Esophagus (tissue), 2 donors: ENCODE data around the gene CCDC50. TPM values are rescaled to one million over a fixed set of nuclear protein-coding genes. Genes with fewer than 3 reads are reported as not detected.
A peak's percentile ranks its signal among the peaks of the same experiment; 100 is the strongest.

Source experiments
- H3K27ac ChIP-seq, 2 donors: one replicate each; pipeline ENCODE4 v1.5.1; 2013; ENCODE audit warnings: low read depth in 2 of 2, mild to moderate bottlenecking in 2 of 2, inconsistent platforms in 1 of 2, low read length in 1 of 2, moderate library complexity in 1 of 2
- H3K27me3 ChIP-seq, 2 donors: one replicate each; pipeline ENCODE4 v1.6.1; 2013; ENCODE audit warnings: low read length in 2 of 2, control low read depth in 1 of 2, mild to moderate bottlenecking in 1 of 2; ENCODE audit not compliant: insufficient read depth in 2 of 2, control insufficient read depth in 1 of 2
- H3K36me3 ChIP-seq, 2 donors: one replicate each; pipeline ENCODE4 v1.6.1; 2013; ENCODE audit warnings: low read length in 1 of 2; ENCODE audit not compliant: control insufficient read depth in 2 of 2, insufficient read depth in 2 of 2
- H3K4me1 ChIP-seq, 2 donors: one replicate each; pipeline ENCODE4 v1.6.1; 2013; ENCODE audit warnings: low read length in 1 of 2; ENCODE audit not compliant: control insufficient read depth in 2 of 2, insufficient read depth in 2 of 2
- H3K4me3 ChIP-seq, 2 donors: one replicate each; pipeline ENCODE4 v1.5.1; 2013; ENCODE audit warnings: low read length in 2 of 2, mild to moderate bottlenecking in 2 of 2, low read depth in 1 of 2, moderate library complexity in 1 of 2
- H3K9me3 ChIP-seq, 2 donors: one replicate each; pipeline ENCODE4 v1.6.1; 2013; ENCODE audit warnings: mild to moderate bottlenecking in 2 of 2, low read depth in 1 of 2, low read length in 1 of 2, moderate library complexity in 1 of 2; ENCODE audit not compliant: control insufficient read depth in 2 of 2, insufficient read depth in 1 of 2
- WGBS, 2 donors: extraction: QIAGEN DNeasy Blood & Tissue Kit; methylation state at CpG; one replicate each; pipeline ENCODE4 v1.1.7; 2013; 5-methylcytosine and 5-hydroxymethylcytosine counted together
- polyA plus RNA-seq, 2 donors: library from polyadenylated mRNA; stranded (reverse); fragments of 200-250 nt; gene quantifications; one replicate each; pipeline ENCODE4 v1.2.3, GENCODE V29; 2013
- donor health status: healthy with polysubstance abuse.
- donor health status: Bipolar disorder and iron deficiency.

Gene CCDC50
- polyA plus RNA-seq, 2 donors = 12.8 to 14.9 TPM

DNA sequence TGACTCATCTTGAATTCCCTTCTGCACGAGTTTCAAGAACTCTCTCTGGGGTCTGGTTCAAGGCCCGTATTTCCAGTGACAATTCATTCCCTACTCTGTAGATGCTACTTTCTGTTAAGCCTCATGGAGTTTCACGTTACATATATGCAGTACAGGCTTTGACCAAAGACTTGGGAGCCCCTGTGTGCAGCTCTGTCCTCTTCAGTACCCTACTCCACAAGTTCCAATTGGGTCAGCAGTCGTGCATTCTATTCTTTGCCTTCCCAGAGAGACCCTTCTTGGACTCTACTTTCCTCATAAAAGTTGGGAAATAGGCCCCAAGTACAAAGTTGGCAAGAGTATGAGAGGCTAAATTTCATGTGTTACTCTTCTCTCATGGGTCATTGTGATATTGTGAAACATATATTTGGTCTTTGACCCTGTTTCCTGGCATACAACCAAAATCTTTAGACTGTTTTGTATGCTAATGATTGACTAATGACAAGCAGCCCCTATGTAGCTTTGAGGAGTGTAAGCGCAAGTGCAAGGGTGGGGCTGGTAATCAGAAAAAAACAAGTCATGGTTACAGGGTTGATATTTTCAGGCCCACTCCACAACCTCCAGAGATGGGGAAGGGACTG is 15.0 kb upstream of the CCDC50 start:
- no peak overlapping the region for H3K27ac ChIP-seq
- WGBS, 2 donors = 86 to 91% methylated on average over 5 of the region's 5 CpGs
- no peak overlapping the region for H3K4me3 ChIP-seq
- no peaks in the 10 kb centered on the region for H3K9me3 ChIP-seq
- no peaks in the 10 kb centered on the region for H3K4me1 ChIP-seq
- H3K27me3 ChIP-seq = no peaks in the 10 kb centered on the region
- no peaks in the 10 kb centered on the region for H3K36me3 ChIP-seq

DNA sequence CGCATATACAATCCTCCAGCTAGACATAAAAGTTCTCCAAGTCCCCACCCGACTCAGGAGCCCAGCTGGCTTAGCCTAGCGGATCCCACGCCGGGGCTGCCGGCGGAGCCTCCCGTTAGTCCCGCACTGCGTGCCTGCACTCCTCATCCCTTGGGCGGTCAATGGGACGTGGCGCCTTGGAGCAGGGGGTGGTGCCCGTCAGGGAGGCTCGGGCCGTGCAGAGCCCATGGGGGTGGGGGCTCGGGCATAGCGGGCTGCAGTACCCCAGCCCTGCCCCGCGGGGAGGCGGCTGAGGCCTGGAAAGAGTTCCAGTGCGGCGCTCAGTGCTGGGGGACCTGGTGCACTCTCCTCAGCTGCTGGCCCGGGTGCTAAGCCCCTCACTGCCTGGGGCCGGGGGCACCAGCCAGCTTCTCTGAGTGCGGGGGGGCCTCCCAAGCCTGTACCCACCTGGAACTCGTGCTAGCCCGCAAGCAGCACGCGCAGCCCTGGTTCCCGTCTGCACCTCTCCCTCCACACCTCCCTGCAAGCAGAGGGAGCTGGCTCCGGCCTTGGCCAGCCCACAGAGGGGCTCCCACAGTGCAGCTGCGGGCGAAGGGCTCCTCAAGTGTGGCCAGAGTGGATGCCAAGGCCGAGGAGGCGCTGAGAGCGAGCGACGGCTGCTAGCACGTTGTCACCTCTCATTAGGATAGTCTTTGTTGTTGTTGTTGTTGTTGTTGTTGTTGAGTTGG is 12.2 kb upstream of the CCDC50 start:
- 95 to 96% methylated on average over 40 of the region's 40 CpGs for WGBS, 2 donors

DNA sequence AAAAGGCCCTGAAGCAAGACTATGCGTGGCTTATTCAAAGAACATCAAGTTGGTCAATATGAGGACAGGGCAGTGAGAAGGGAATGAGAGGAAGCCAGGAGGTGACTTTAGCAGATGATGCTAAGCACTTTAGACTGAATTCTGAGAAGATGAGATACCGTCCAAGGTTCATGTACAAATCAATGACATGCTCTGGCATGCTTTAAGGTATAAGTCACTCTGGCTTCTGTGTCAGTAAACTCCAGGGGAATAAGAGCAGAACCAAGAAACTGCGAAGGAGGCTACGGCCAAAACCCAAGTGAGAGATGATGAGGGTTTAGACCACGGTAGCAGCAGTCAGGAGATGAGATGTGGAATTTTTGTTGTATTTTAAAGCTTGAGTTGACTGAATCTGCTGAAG is 8.9 kb upstream of the CCDC50 start:
- H3K36me3 ChIP-seq = no peaks in the 10 kb centered on the region
- no peaks in the 10 kb centered on the region for H3K9me3 ChIP-seq
- 56 to 68% methylated on average over 5 of the region's 5 CpGs for WGBS, 2 donors
- H3K4me3 ChIP-seq = no peak overlapping the region
- no peaks in the 10 kb centered on the region for H3K4me1 ChIP-seq
- H3K27ac ChIP-seq = no peak overlapping the region
- H3K27me3 ChIP-seq = no peaks in the 10 kb centered on the region

More for the DNA sequence above, 12.2 kb upstream of the CCDC50 start:
- no peaks in the 10 kb centered on the region for H3K4me1 ChIP-seq
- no peaks in the 10 kb centered on the region for H3K36me3 ChIP-seq
- no peaks in the 10 kb centered on the region for H3K9me3 ChIP-seq
- no peak overlapping the region for H3K4me3 ChIP-seq
- H3K27ac ChIP-seq = no peak overlapping the region
- H3K27me3 ChIP-seq = no peaks in the 10 kb centered on the region

DNA sequence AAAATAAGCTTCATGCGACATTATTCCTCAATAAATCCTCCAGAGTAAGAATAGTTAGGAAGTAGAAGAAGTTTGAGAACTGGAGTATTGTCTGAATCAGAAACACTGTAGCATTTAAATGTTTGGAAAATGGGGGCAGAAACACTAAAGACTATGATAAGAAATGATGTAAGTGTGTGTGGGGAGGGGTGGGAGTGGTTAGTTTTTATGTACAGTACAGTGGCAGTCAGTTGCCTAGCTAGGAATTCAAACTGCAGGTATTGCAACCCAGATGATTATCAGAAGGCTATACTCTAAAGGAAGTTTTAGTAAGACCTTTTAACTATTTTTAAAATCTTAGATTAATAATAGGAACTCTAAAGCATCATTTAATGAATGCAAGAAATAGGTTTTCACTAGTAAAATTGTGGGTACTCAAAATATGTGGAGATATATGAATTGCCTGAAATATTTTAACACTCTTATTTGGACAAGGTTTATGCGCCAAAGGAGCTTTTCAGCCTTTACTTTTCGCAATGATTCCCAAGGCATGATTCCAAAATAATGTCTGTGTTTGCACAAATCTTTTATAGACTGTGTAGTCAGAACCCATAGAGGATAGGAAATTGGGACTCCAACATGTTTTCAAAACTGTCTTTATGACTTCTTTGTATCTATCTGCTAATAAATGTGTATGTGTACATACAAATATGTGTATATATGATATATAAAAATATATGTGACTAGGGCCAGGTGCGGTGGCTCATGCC is 8.0 kb upstream of the CCDC50 start:
- 90 to 91% methylated on average over 4 of the region's 4 CpGs for WGBS, 2 donors
- H3K27ac ChIP-seq = no peak overlapping the region
- no peaks in the 10 kb centered on the region for H3K36me3 ChIP-seq
- no peaks in the 10 kb centered on the region for H3K4me1 ChIP-seq
- H3K4me3 ChIP-seq = no peak overlapping the region
- H3K27me3 ChIP-seq = no peaks in the 10 kb centered on the region
- H3K9me3 ChIP-seq = no peaks in the 10 kb centered on the region

DNA sequence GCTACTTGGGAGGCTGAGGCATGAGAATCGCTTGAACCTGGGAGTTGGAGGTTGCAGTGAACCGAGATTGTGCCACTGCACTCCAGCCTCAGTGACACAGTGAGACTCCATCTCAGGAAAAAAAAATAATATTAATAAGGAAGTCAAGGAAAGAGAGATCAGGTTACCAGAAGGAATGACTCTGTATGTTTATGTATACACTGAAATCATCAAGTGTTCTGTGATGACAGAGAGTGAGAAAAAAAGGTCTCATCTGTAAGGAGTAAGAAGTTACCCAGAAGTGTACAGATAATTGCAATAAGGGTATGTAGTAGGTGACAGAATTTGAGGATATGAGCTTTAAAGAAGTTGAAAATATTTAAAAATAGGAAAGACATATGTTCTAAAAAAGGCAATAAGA is 4.3 kb upstream of the CCDC50 start:
- H3K27me3 ChIP-seq = no peaks in the 10 kb centered on the region
- H3K36me3 ChIP-seq = no peaks in the 10 kb centered on the region
- H3K27ac ChIP-seq = no peak overlapping the region
- H3K4me1 ChIP-seq = no peaks in the 10 kb centered on the region
- H3K9me3 ChIP-seq = no peaks in the 10 kb centered on the region
- no peak overlapping the region for H3K4me3 ChIP-seq
- WGBS, 2 donors = 86 to 91% methylated on average over 2 of the region's 2 CpGs

DNA sequence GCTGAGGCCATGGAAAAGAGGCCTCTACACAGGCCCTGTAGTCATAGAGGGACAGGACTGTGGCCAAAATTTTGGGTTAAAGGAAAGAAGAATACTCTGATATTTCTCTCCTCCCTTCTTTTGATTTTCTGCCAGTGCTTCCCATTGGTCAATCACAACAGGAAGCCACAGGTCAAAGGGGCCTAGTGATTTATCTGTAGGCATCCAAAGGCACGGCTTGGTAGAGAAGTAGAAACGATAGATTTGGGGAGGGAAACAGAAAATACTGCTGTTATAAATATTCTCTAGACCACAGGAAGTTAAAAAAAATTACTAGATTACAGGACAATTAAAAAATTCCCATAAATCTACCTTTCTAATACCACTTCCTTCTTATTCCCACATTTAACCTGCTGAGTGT is 1.7 kb upstream of the CCDC50 start:
- H3K36me3 ChIP-seq = no peaks in the 10 kb centered on the region
- H3K9me3 ChIP-seq = no peaks in the 10 kb centered on the region
- H3K4me3 ChIP-seq = no peak overlapping the region
- no peaks in the 10 kb centered on the region for H3K4me1 ChIP-seq
- no peaks in the 10 kb centered on the region for H3K27me3 ChIP-seq
- no peak overlapping the region for H3K27ac ChIP-seq
- 51 to 60% methylated on average over 2 of the region's 2 CpGs for WGBS, 2 donors

DNA sequence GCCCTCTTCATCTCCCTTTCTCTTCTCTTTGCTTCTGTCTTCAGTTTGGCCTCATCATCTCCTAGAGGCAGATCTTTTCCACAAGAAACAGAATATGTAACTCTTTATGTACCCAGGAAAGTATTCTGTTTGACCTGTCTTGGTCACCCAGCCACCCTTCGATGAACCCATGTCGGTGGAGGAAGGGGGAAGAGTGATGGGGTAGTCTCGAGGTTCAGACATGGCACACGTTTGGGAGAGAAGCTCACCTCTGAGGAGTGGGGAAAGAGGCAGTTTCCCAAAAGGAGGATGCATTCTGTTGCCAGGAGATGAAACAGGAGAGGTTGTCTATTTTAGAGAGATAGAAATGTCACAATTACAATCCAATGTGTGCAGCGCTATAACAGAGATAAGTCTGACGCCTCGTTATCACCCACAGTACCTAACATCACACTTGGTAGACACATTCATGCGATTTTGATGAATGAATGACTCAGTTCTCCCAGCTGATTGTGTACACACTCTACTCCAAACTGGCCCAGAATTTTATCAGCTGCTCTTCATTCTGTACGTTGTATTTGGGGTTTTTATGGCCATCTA is 722 bp upstream of the CCDC50 start:
- no peaks in the 10 kb centered on the region for H3K36me3 ChIP-seq
- peak overlapping the region in 1 of 2 donors; percentile 97 for H3K4me3 ChIP-seq
- H3K27me3 ChIP-seq = no peaks in the 10 kb centered on the region
- peak overlapping the region in 1 of 2 donors; percentile 91 for H3K27ac ChIP-seq
- H3K9me3 ChIP-seq = no peaks in the 10 kb centered on the region
- no peaks in the 10 kb centered on the region for H3K4me1 ChIP-seq
- 61 to 62% methylated on average over 9 of the region's 9 CpGs for WGBS, 2 donors

DNA sequence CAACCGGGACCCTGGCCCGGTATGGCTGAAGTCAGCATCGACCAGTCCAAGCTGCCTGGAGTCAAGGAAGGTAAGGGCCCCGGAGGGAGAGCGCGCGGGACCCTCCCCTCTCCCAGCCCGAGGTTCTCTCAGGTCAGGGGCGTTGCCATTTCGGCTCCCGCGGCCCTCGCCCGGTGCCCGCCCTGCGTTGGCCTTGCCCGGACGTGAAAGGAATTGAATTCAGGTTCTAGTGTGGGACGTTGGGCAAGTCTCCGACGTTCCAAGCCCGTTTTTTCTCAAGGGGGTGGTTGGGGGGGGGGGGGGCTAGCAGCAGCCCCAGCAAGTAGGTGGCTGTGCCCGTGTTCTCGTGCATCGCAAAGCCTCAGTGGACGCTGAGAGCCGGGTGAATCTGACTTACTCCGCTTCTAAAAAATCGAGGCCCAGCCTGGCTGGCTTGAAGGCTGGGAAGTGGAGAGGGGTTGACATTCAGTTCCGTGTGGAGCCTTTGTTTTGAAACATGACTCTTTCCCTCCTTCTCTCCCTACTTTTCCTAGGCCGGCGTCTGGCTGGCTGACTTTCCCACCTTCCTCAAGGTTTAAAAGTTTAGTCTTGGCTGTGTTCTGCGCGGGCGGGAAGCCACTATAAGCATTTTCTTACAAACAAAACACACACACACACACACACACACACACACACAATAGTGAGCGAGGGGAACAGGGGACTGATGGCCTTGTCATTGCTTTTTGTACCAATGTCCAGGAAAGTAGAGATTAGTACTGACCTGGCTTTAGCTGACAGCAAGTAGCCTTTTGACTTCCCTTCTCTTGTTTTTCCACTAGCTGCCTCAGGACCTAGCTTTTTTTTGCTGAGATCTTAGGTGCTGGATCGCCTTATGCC is 698 bp downstream of the CCDC50 start, which contains the start of gene UTS2B:
Gene UTS2B, minus strand, starts transcription at position 873 of the 876 bp plus-strand sequence. CDS start 48,337 bp downstream, outside the sequence.
- Histone ChIP-seq H3K4me3 (peak within 1 kb of the TSS; percentile 89 to 97), H3K27me3 (no peaks in the 10 kb centered on the region), H3K27ac (peak within 1 kb of the TSS; percentile 86 to 91), H3K9me3 (no peaks in the 10 kb centered on the region), H3K4me1 (no peaks in the 10 kb centered on the region), H3K36me3 (no peaks in the 10 kb centered on the region)
- WGBS, 2 donors = 2 to 3% methylated on average over 36 to 37 of the region's 37 CpGs
